ENCODE results near the gene LCN1.

GRCh38 chr9:135485385-135485784 lies 35.9 kb upstream of the LCN1 start:
- TF ChIP-seq POLR2AphosphoS5 (IDR thresholded peaks at IDR 0.05) (no peak), CTCF (IDR thresholded peaks at IDR 0.05) (no peak)

Data from transverse colon (tissue), 4 donors.